Ascending aorta (tissue), 2 donors: ENCODE data around the gene PCSK5. TPM values are rescaled to one million over a fixed set of nuclear protein-coding genes. Genes with fewer than 3 reads are reported as not detected.

ENCODE experiments used
- DNase-seq, 2 donors: peaks; one replicate each; pipeline ENCODE4 v3.0.0-alpha.2; 2019; ENCODE audit warnings: low spot score in 2 of 2
- H3K27ac ChIP-seq, 2 donors: fragments of 200-600 bp; sonication (generic); one replicate each; pipeline ENCODE4 v1.5.1; 2016 to 2017; ENCODE audit warnings: mild to moderate bottlenecking in 1 of 2
- H3K27me3 ChIP-seq: fragments of 200-600 bp; sonication (generic); one replicate; pipeline ENCODE4 v1.5.1; 2017
- H3K36me3 ChIP-seq, 2 donors: fragments of 200-600 bp; sonication (generic); one replicate each; pipeline ENCODE4 v1.5.1; 2016
- H3K4me1 ChIP-seq, 2 donors: fragments of 200-600 bp; sonication (generic); one replicate each; pipeline ENCODE4 v1.5.1; 2016 to 2017; ENCODE audit warnings: mild to moderate bottlenecking in 1 of 2
- H3K4me3 ChIP-seq, 2 donors: fragments of 200-600 bp; sonication (generic); one replicate each; pipeline ENCODE4 v1.5.1; 2016 to 2017; ENCODE audit warnings: mild to moderate bottlenecking in 1 of 2
- H3K9me3 ChIP-seq, 2 donors: fragments of 200-600 bp; sonication (generic); one replicate each; pipeline ENCODE4 v1.5.1; 2016
- CTCF ChIP-seq, 3 experiments: fragments of 200-600 bp in 2 of 3; fragments of 450-650 bp in 1 of 3; sonication (generic) in 2 of 3; IDR thresholded peaks; one replicate each; pipeline ENCODE4 v1.5.1; 2016 to 2019; ENCODE audit warnings: antibody characterized with exemption in 3 of 3, mild to moderate bottlenecking in 1 of 3, moderate library complexity in 1 of 3
- intact Hi-C: fragments of 100-400 bp; cut with DNase I; formaldehyde crosslinking; loops from one replicate; pipeline ENCODE4 v1.15.1; 2023
- total RNA-seq: library from RNA; depleted of rRNA; stranded (reverse); fragments of >200 nt; gene quantifications from one replicate; pipeline ENCODE4 v1.1.0, GENCODE V29; 2016

Gene PCSK5
- total RNA-seq, 1 donor from 2014 or later: 66.3 TPM

DNA sequence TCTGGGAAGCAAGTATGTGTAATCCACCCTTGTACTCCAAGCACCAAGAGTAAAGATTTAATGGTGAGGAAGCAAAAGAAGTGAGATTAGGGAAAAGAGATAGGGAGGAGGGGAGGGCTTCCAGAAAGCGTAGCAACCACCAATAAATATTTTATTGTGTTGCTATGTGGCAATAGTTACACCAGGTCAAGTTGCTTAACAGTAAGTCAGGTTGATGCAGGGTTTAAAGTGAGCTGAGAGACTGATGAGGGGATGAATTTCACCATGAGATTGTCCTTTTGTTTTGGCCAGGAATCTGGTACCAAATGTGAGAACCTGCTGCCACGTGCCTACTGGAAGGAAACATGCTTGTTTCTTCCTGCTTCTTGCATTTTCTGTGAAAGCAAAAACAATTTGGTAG, 62.7 kb downstream of the PCSK5 start:
- no peak for DNase-seq
- Histone ChIP-seq H3K36me3 (peaks cover 5 to 6% of the 10 kb centered on the region in 2 donors), H3K9me3 (no peaks in the 10 kb centered on the region), H3K4me3 (no peak overlapping the region), H3K27ac (no peak overlapping the region), H3K4me1 (peaks cover 0 to 9% of the 10 kb centered on the region in 2 donors), H3K27me3 (no peaks in the 10 kb centered on the region)
- no peak for TF ChIP-seq CTCF (IDR thresholded peaks at IDR 0.05)
- intact Hi-C loops: no loop called here

DNA sequence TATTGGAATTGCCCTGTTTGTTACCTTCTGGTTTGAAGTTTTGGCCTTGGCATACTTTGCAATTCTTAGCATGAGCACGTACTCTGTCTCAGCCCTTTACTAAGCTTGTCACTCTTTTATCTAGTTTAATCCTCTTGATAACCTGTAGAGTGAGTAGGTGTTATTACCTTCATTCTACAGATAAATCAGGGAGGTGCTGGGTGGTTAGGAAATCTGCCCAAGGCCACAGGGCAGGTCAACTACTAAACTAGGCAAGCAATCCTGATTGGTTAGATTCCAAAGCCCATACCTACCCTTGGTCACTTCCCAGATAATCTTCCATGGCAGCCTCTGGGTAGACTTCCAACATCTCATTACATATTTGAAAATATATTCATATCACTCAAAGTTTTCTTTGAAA, 65.7 kb downstream of the PCSK5 start:
- H3K9me3 ChIP-seq: no peaks in the 10 kb centered on the region
- H3K4me3 ChIP-seq: no peak overlapping the region
- no peak overlapping the region for H3K27ac ChIP-seq
- H3K4me1 ChIP-seq: peaks cover 0 to 9% of the 10 kb centered on the region in 2 donors
- TF ChIP-seq CTCF (IDR thresholded peaks at IDR 0.05): no peak
- intact Hi-C loops: no loop called here
- no peaks in the 10 kb centered on the region for H3K27me3 ChIP-seq
- DNase-seq: no peak
- peaks cover under 1 to 5% of the 10 kb centered on the region in 2 donors for H3K36me3 ChIP-seq

DNA sequence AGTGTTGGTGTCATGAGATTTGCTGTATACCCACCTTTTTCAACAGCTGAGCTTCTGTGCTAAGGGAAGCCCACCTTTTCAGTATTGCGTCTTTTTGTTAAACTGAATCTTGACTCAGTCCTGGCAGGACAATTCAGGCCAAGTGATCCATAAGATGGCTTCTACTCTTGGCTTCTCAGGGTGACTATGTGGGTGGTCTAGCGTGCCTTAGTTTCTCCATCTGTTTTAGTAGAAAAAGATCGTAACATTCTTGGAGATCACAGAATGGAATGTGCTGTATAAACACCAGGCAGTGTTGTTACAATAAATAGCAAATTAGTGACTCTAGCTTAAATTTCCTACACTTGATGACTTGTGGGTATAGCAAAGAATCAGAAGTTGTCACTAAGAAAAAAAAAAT, 66.6 kb downstream of the PCSK5 start:
- Histone ChIP-seq H3K9me3 (no peaks in the 10 kb centered on the region), H3K27ac (peak overlapping the region in 1 of 2 donors; percentile 38), H3K4me1 (peaks cover 0 to 12% of the 10 kb centered on the region in 2 donors), H3K36me3 (no peaks in the 10 kb centered on the region), H3K27me3 (no peaks in the 10 kb centered on the region), H3K4me3 (no peak overlapping the region)
- no peak for TF ChIP-seq CTCF (IDR thresholded peaks at IDR 0.05)
- intact Hi-C loops: no loop called here
- no peak for DNase-seq

GRCh38 chr9:75958226-75958625, 67.8 kb downstream of the PCSK5 start:
- H3K9me3 ChIP-seq: no peaks in the 10 kb centered on the region
- no peak for TF ChIP-seq CTCF (IDR thresholded peaks at IDR 0.05)
- peaks cover 3 to 19% of the 10 kb centered on the region in 2 donors for H3K4me1 ChIP-seq
- intact Hi-C loops: no loop called here
- H3K4me3 ChIP-seq: no peak overlapping the region
- DNase-seq: no peak
- no peak overlapping the region for H3K27ac ChIP-seq
- H3K36me3 ChIP-seq: no peaks in the 10 kb centered on the region
- H3K27me3 ChIP-seq: no peaks in the 10 kb centered on the region

GRCh38 chr9:75960551-75960950, 70.1 kb downstream of the PCSK5 start:
- Histone ChIP-seq H3K36me3 (no peaks in the 10 kb centered on the region), H3K4me1 (peaks cover 11 to 35% of the 10 kb centered on the region in 2 donors), H3K4me3 (no peak overlapping the region), H3K9me3 (no peaks in the 10 kb centered on the region), H3K27ac (no peak overlapping the region), H3K27me3 (no peaks in the 10 kb centered on the region)
- intact Hi-C loops: loop anchor here (2.0 kb wide), 1 partner anchor 66 kb away; no protein-coding TSS in a partner anchor
- no peak for DNase-seq
- no peak for TF ChIP-seq CTCF (IDR thresholded peaks at IDR 0.05)
